Muscle of leg (tissue), 11 donors: ENCODE measurements around the gene MYO1C. TPM values are rescaled to one million over a fixed set of nuclear protein-coding genes. Genes with fewer than 3 reads are reported as not detected.
A peak's percentile ranks its signal among the peaks of the same experiment; 100 is the strongest.
"Not testable (repeated sequence)": the region's sequence is repeated elsewhere in the genome, so short reads cannot be mapped to it uniquely, and the experiment has no call there.

Experiments used
- DNase-seq: peaks from one replicate; pipeline ENCODE4 v3.0.0; 2013
- H3K27ac ChIP-seq: one replicate; pipeline ENCODE4 v1.5.1; 2013; ENCODE audit warnings: mild to moderate bottlenecking, low read length, control low read depth
- H3K27me3 ChIP-seq: one replicate; pipeline ENCODE4 v1.6.1; 2013; ENCODE audit warnings: low read length; ENCODE audit not compliant: control insufficient read depth, insufficient read depth
- H3K36me3 ChIP-seq: one replicate; pipeline ENCODE4 v1.6.1; 2013; ENCODE audit warnings: low read length; ENCODE audit not compliant: control insufficient read depth, insufficient read depth
- H3K4me1 ChIP-seq: one replicate; pipeline ENCODE4 v1.6.1; 2013; ENCODE audit warnings: low read length; ENCODE audit not compliant: control insufficient read depth, insufficient read depth
- H3K4me3 ChIP-seq: one replicate; pipeline ENCODE4 v1.5.1; 2013; ENCODE audit warnings: low read length, control low read depth
- H3K9me3 ChIP-seq: replicated peaks from 2 replicates; pipeline ENCODE4 v1.6.1; 2013; ENCODE audit warnings: low read depth, low read length; ENCODE audit not compliant: control insufficient read depth
- WGBS: methylation state at CpG from one replicate; pipeline ENCODE4 v1.1.5; 2013; ENCODE audit warnings: missing lambda C conversion rate; ENCODE audit not compliant: insufficient coverage; 5-methylcytosine and 5-hydroxymethylcytosine counted together
- polyA plus RNA-seq, 8 donors: library from polyadenylated mRNA; unstranded; fragments of 120-200 nt; gene quantifications; one replicate each; pipeline versions ENCODE4 v1.2.1 to v1.2.3, GENCODE V29; 2013; ENCODE audit warnings: inconsistent platforms in 1 of 8, low replicate concordance in 1 of 8; ENCODE audit not compliant: insufficient read length in 8 of 8, insufficient read depth in 1 of 8
- total RNA-seq: library from RNA; stranded (reverse); fragments of 120-200 nt; gene quantifications from one replicate; pipeline ENCODE4 v1.2.4, GENCODE V29; 2013

The MYO1C gene
- total and polyA plus RNA-seq, 9 donors, result 48.7 to 90.2 (median 81.2) TPM

DNA sequence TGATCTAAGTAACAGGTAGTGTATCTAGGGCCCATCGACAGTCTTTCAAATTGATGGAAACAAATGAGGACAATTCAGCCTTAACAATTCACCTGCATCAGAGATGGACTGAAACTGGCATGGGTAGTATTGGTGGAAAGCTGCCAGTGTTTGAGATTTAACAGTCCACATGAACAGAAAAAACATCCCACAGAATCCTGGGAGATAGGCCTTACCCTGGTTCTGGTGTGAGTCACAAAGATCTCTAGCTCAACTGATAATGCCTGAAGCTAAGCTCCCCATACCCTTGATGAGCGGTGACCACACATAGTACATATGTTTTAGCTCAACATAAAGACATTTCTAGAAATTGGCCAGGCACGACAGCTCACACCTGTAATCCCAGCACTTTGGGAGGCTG is 58.3 kb downstream of the MYO1C start:
- no peak overlapping the region for H3K27ac ChIP-seq
- no peaks in the 10 kb centered on the region for H3K9me3 ChIP-seq
- no peaks in the 10 kb centered on the region for H3K27me3 ChIP-seq
- no peaks in the 10 kb centered on the region for H3K4me1 ChIP-seq
- DNase-seq, result no peak
- WGBS, result 96% methylated on average over 2 of the region's 3 CpGs
- H3K36me3 ChIP-seq, result peaks cover 47% of the 10 kb centered on the region
- H3K4me3 ChIP-seq, result no peak overlapping the region

DNA sequence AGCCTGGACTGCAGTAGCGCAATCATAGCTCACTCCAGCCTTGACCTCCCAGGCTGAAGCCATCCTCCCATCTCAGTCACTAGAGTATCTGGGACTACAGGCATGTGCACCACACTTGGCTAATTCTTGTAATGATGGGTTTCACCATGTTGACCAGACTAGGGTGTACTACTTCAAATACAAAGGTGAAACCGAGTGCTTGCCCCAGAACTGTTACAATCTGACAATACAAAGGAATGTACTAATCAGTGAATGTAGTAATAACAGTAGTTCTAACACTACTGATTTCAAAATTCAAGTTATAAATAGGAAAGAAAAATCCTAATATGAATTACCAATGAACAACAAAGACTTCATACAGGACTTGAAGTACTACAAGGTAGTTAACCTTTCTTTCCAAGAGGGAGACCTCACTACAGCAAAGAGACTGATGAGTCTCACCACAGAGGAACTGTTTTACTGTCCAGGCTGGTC is 60.8 kb downstream of the MYO1C start:
- WGBS, result 100% methylated on average over 1 of the region's 2 CpGs
- DNase-seq, result no peak
- Histone ChIP-seq H3K27me3 (no peaks in the 10 kb centered on the region), H3K27ac (no peak overlapping the region), H3K4me1 (no peaks in the 10 kb centered on the region), H3K4me3 (no peak overlapping the region), H3K9me3 (no peaks in the 10 kb centered on the region), H3K36me3 (peaks cover 48% of the 10 kb centered on the region)

- Histone ChIP-seq H3K9me3 (no peaks in the 10 kb centered on the region), H3K4me1 (no peaks in the 10 kb centered on the region), H3K27me3 (no peaks in the 10 kb centered on the region), H3K27ac (no peak overlapping the region), H3K4me3 (no peak overlapping the region), H3K36me3 (peaks cover 48% of the 10 kb centered on the region)
- WGBS, result 77% methylated on average over 3 of the region's 10 CpGs
- peak; percentile 35 for DNase-seq
These were observed 68.9 kb downstream of the MYO1C start for GRCh38 chr17:1423456-1424135.

DNA sequence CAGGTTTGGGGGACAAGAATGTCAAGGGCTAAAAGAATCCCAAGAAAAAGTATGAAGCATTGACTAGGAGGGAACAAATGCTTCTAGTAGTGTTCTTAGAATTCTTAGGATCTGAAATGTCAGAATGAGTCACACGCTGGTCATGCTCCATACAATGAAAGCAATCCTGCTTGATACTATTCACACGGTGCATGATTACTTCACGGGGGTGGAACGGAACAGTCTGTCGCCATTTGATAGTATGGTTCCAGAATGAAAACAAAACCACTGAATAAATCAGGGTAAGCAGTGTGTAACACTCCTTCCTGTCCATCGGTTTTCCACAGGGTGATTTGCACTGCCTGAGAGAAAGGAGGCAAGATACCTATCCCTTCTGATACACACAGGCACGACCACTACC is 69.6 kb downstream of the MYO1C start:
- H3K4me3 ChIP-seq, result no peak overlapping the region
- no peaks in the 10 kb centered on the region for H3K4me1 ChIP-seq
- no CpG with 5 or more reads among the region's 7 CpGs for WGBS
- peaks cover 51% of the 10 kb centered on the region for H3K36me3 ChIP-seq
- H3K27ac ChIP-seq, result no peak overlapping the region
- H3K27me3 ChIP-seq, result no peaks in the 10 kb centered on the region
- H3K9me3 ChIP-seq, result no peaks in the 10 kb centered on the region
- no peak for DNase-seq

- H3K27ac ChIP-seq, result no peak overlapping the region
- no peaks in the 10 kb centered on the region for H3K4me1 ChIP-seq
- H3K27me3 ChIP-seq, result no peaks in the 10 kb centered on the region
- no peak overlapping the region for H3K4me3 ChIP-seq
- 90% methylated on average over 2 of the region's 11 CpGs for WGBS
- no peak for DNase-seq
- no peaks in the 10 kb centered on the region for H3K9me3 ChIP-seq
- peaks cover 48% of the 10 kb centered on the region for H3K36me3 ChIP-seq
These were observed 71.0 kb downstream of the MYO1C start for GRCh38 chr17:1421470-1421869.

- no peak overlapping the region for H3K27ac ChIP-seq
- WGBS, result no CpG with 5 or more reads among the region's 2 CpGs
- H3K36me3 ChIP-seq, result peaks cover 44% of the 10 kb centered on the region
- no peak for DNase-seq
- H3K27me3 ChIP-seq, result no peaks in the 10 kb centered on the region
- no peaks in the 10 kb centered on the region for H3K4me1 ChIP-seq
- no peak overlapping the region for H3K4me3 ChIP-seq
- no peaks in the 10 kb centered on the region for H3K9me3 ChIP-seq
These were observed 71.5 kb downstream of the MYO1C start for GRCh38 chr17:1420981-1421380.

DNA sequence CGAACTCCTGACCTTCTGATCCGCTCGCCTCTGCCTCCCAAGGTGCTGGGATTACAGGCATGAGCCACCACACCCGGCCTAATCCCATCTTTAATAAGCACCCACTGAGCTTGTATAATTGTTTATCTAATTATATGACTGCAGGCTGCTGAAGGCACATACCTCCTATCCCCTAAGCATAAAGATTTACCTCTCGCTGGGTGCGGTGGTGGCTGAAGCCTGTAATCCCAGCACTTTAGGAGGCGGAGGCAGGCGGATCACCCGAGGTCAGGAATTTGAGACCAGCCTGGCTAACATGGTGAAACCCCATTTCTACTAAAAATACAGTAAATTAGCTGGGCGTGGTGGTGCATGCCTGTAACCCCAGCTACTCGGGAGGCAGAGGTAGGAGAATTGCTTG is 72.3 kb downstream of the MYO1C start:
- peaks cover 36% of the 10 kb centered on the region for H3K36me3 ChIP-seq
- H3K4me3 ChIP-seq, result no peak overlapping the region
- DNase-seq, result no peak
- no peaks in the 10 kb centered on the region for H3K4me1 ChIP-seq
- no peaks in the 10 kb centered on the region for H3K9me3 ChIP-seq
- no peaks in the 10 kb centered on the region for H3K27me3 ChIP-seq
- H3K27ac ChIP-seq, result no peak overlapping the region
- 95% methylated on average over 4 of the region's 11 CpGs for WGBS

DNA sequence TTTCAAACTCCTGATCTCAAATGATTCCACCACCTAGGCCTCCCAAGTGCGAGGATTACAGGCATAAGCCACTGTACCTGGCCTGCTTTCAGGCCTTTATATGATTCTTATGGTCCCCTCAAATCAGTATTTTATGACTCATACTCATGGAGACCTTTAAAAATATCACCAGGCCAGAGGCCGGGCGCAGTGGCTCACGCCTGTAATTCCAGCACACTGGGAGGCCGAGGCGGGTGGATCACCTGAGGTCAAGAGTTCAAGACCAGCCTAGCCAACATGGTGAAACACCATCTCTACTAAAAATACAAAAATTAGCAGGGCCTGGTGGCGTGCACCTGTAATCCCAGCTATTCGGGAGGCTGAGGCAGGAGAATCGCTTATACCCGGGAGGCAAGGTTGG is 74.0 kb downstream of the MYO1C start:
- not testable (repeated sequence) for H3K4me3 ChIP-seq, DNase-seq, H3K9me3 ChIP-seq, H3K4me1 ChIP-seq, H3K27ac ChIP-seq, H3K27me3 ChIP-seq
- peaks cover 29% of the 10 kb centered on the region for H3K36me3 ChIP-seq
- 94% methylated on average over 5 of the region's 10 CpGs for WGBS

DNA sequence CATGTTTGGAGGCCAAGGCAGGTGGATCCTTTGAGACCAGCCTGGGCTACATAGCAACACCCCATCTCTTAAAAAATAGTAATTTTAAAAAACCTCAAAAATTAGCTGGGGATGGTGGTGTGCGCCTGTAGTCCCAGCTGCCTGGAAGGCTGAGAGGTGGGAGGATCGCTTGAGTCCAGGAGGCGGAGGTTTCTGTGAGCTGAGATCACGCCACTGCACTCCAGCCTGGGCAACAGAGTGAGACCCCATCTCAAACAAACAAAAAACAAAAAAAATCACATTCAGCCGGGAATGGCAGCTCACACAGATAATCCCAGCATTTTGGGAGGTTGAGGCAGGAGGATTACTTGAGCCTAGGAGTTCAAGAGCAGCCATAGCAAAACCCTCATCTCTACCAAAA is 76.1 kb downstream of the MYO1C start:
- Histone ChIP-seq H3K4me3 (no peak overlapping the region), H3K9me3 (peaks cover 5% of the 10 kb centered on the region), H3K4me1 (peaks cover 3% of the 10 kb centered on the region), H3K36me3 (peaks cover 14% of the 10 kb centered on the region), H3K27ac (no peak overlapping the region), H3K27me3 (no peaks in the 10 kb centered on the region)
- WGBS, result no CpG with 5 or more reads among the region's 5 CpGs
- DNase-seq, result no peak

- H3K4me3 ChIP-seq, result no peak overlapping the region
- DNase-seq, result no peak
- H3K36me3 ChIP-seq, result peaks cover 5% of the 10 kb centered on the region
- H3K9me3 ChIP-seq, result peaks cover 5% of the 10 kb centered on the region
- no peak overlapping the region for H3K27ac ChIP-seq
- H3K4me1 ChIP-seq, result peaks cover 3% of the 10 kb centered on the region
- WGBS, result 73% methylated on average over 10 of the region's 10 CpGs
- H3K27me3 ChIP-seq, result no peaks in the 10 kb centered on the region
These were observed 77.9 kb downstream of the MYO1C start for GRCh38 chr17:1414634-1415033.
